ENCODE results near the gene RAD51B.

Gene RAD51B

GRCh38 chr14:68728342-68729106 is 908.9 kb downstream of the RAD51B start:
- no peak for TF ChIP-seq CTCF (IDR thresholded peaks at IDR 0.05; ENCODE audit: low read length, missing control alignments)
- no peak overlapping the region for H3K4me3 ChIP-seq (replicated peaks; ENCODE audit: low read depth, low read length)
- DNase-seq (ENCODE audit: low read depth) = no peak

GRCh38 chr14:68729556-68729955 is 910.0 kb downstream of the RAD51B start:
- TF ChIP-seq CTCF (IDR thresholded peaks at IDR 0.05; ENCODE audit: low read length, missing control alignments) = no peak
- no peak overlapping the region for H3K4me3 ChIP-seq (replicated peaks; ENCODE audit: low read depth, low read length)
- DNase-seq (ENCODE audit: low read depth) = no peak

- no peak for DNase-seq (ENCODE audit: low read depth)
- H3K4me3 ChIP-seq (replicated peaks; ENCODE audit: low read depth, low read length) = no peak overlapping the region
- TF ChIP-seq CTCF (IDR thresholded peaks at IDR 0.05; ENCODE audit: low read length, missing control alignments) = no peak
Observed at GRCh38 chr14:68730348-68730747, 910.8 kb downstream of the RAD51B start.

- H3K4me3 ChIP-seq (replicated peaks; ENCODE audit: low read depth, low read length) = no peak overlapping the region
- DNase-seq (ENCODE audit: low read depth) = no peak
- no peak for TF ChIP-seq CTCF (IDR thresholded peaks at IDR 0.05; ENCODE audit: low read length, missing control alignments)
Observed at GRCh38 chr14:68730811-68731425, 911.3 kb downstream of the RAD51B start.

- peak; percentile 63 for DNase-seq (ENCODE audit: low read depth)
- H3K4me3 ChIP-seq (replicated peaks; ENCODE audit: low read depth, low read length) = no peak overlapping the region
- no peak for TF ChIP-seq CTCF (IDR thresholded peaks at IDR 0.05; ENCODE audit: low read length, missing control alignments)
Observed at GRCh38 chr14:68733086-68733914, 913.7 kb downstream of the RAD51B start.

GRCh38 chr14:68734231-68734732 is 914.7 kb downstream of the RAD51B start:
- TF ChIP-seq CTCF (IDR thresholded peaks at IDR 0.05; ENCODE audit: low read length, missing control alignments) = no peak
- H3K4me3 ChIP-seq (replicated peaks; ENCODE audit: low read depth, low read length) = no peak overlapping the region
- no peak for DNase-seq (ENCODE audit: low read depth)
